NB4 (cell line): ENCODE measurements around the gene PDE1A.

Experiments used
- DNase-seq: peaks from one replicate; pipeline ENCODE4 v3.0.0; 2010; ENCODE audit warnings: low read depth
- H3K4me3 ChIP-seq: one replicate; pipeline ENCODE4 v1.5.1; 2011; ENCODE audit warnings: mild to moderate bottlenecking, low read depth, low read length, moderate library complexity
- CTCF ChIP-seq: IDR thresholded peaks from one replicate; pipeline ENCODE4 v1.5.1; 2012; ENCODE audit warnings: low read depth, low read length
- MAX ChIP-seq: IDR thresholded peaks from 2 replicates; pipeline ENCODE4 v1.6.1; 2011; ENCODE audit warnings: low read depth, low read length
- MYC ChIP-seq: IDR thresholded peaks from 2 replicates; pipeline ENCODE4 v1.6.1; 2011; ENCODE audit warnings: low read depth, low read length
- POLR2A ChIP-seq: IDR thresholded peaks from 2 replicates; pipeline ENCODE4 v1.6.1; 2011; ENCODE audit warnings: mild to moderate bottlenecking; ENCODE audit not compliant: insufficient read length; ENCODE audit errors: extremely low read depth

PDE1A gene

DNA sequence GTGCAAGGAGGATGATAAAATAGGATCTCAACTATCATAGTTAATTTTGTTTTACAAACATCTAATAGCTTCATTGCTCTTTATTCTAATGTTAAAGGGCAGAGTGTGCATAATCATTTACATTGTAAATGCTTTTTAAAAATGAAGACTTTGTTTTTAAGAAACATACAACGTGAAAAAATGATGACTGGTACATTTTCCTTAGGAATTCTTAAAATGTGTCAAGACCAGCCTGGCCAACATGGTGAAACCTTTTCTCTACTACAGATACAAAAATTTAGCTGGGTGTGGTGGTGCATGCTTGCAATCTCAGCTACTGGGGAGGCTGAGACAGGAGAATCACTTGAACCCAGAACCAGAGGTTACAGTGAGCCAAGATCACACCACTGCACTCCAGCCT lies 179.0 kb downstream of the PDE1A start:
- TF ChIP-seq MAX (no peak), MYC (no peak), CTCF (no peak), POLR2A (no peak)
- no peak overlapping the region for H3K4me3 ChIP-seq
- no peak for DNase-seq

DNA sequence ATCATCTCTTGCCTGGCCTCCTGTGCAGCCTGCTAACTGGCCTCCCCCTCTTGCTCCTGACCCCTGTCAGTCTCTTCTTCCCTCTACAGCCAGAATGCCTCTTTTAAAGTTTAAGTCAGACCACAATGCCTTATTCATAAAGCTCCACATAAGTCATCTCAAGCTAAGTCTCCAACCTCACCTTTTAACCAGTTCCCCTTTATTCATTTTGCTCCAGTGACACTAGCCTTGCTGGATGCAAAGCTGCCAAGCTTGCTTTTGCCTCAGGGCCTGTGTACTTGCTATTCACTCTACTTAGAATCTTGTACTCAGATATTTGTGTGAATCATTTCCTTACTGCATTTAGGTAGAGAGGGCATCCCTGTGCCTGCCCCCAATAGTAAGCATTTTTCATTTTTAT lies 180.9 kb downstream of the PDE1A start:
- no peak for TF ChIP-seq MAX
- no peak for DNase-seq
- H3K4me3 ChIP-seq, result no peak overlapping the region

DNA sequence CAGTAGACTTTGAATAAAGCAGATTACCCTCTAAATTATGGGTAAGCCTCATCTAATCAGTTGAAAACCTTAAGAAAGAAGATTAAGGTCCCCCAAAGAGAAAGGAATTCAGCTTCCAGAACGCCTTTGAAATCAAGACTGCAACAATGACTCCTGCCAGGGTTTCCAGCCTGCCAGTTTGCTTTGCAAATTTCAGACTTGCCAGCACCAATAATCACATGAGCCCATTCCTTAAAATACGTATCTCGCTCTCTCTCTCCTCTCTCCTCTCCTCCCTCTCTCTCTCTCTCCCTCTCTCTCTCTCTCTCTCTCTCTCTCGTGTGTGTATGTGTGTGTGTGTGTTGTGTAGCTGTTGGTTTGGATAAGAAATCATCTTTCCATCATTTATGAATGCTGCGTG lies 184.2 kb downstream of the PDE1A start:
- DNase-seq, result no peak
- H3K4me3 ChIP-seq, result no peak overlapping the region
- TF ChIP-seq CTCF (no peak), MYC (no peak), MAX (no peak), POLR2A (no peak)

GRCh38 chr2:182241936-182242335 lies 184.9 kb downstream of the PDE1A start:
- TF ChIP-seq POLR2A (no peak), MAX (no peak), MYC (no peak), CTCF (no peak)
- DNase-seq, result no peak

GRCh38 chr2:182240862-182241371 lies 185.9 kb downstream of the PDE1A start:
- TF ChIP-seq MAX (no peak), CTCF (peak; percentile 43)
- peak; percentile 44 for DNase-seq
- no peak overlapping the region for H3K4me3 ChIP-seq

More at GRCh38 chr2:182241936-182242335, 184.9 kb downstream of the PDE1A start:
- H3K4me3 ChIP-seq, result no peak overlapping the region

GRCh38 chr2:182230561-182230960 lies 196.3 kb downstream of the PDE1A start:
- DNase-seq, result no peak
- no peak overlapping the region for H3K4me3 ChIP-seq
- TF ChIP-seq POLR2A (no peak), MAX (no peak), MYC (no peak), CTCF (no peak)
